GM11168 (cell line): ENCODE measurements around the gene RNF20.
"Not testable (repeated sequence)": the region's sequence is repeated elsewhere in the genome, so short reads cannot be mapped to it uniquely, and the experiment has no call there.

Experiments
- in situ Hi-C: fragments of 300-500 bp; cut with MboI; formaldehyde crosslinking; loops from one replicate; pipeline ENCODE4 v1.12.0; 2022; ENCODE audit warnings: low sequenced_read_pairs; ENCODE audit not compliant: unreplicated experiment

RNF20 gene

GRCh38 chr9:101528015-101528414, 5.6 kb upstream of the RNF20 start:
- in situ Hi-C loops = no loop called here

- in situ Hi-C loops = loop anchor here (5.0 kb wide), 1 partner anchor 78 kb away; no protein-coding TSS in a partner anchor
Observed at GRCh38 chr9:101530076-101530711, 3.5 kb upstream of the RNF20 start.

GRCh38 chr9:101536351-101536750, 2.7 kb downstream of the RNF20 start:
- in situ Hi-C loops = no loop called here

GRCh38 chr9:101536938-101537337, 3.3 kb downstream of the RNF20 start:
- in situ Hi-C loops = no loop called here

GRCh38 chr9:101540069-101540468, 6.4 kb downstream of the RNF20 start:
- in situ Hi-C loops = no loop called here

GRCh38 chr9:101543098-101543735, 9.6 kb downstream of the RNF20 start:
- in situ Hi-C loops = no loop called here

GRCh38 chr9:101549472-101550098, 15.9 kb downstream of the RNF20 start:
- in situ Hi-C loops = not testable (repeated sequence)

GRCh38 chr9:101561740-101562139, 28.1 kb downstream of the RNF20 start:
- in situ Hi-C loops = no loop called here

- in situ Hi-C loops = no loop called here
Observed at GRCh38 chr9:101562966-101563365, 29.3 kb downstream of the RNF20 start.

GRCh38 chr9:101564252-101564651, 30.6 kb downstream of the RNF20 start:
- in situ Hi-C loops = no loop called here

GRCh38 chr9:101566904-101567724, 33.5 kb downstream of the RNF20 start:
- in situ Hi-C loops = no loop called here

- in situ Hi-C loops = no loop called here
Observed at GRCh38 chr9:101567725-101568350, 34.2 kb downstream of the RNF20 start.

GRCh38 chr9:101569741-101570501, 36.3 kb downstream of the RNF20 start:
- in situ Hi-C loops = no loop called here

GRCh38 chr9:101571114-101571513, 37.5 kb downstream of the RNF20 start:
- in situ Hi-C loops = no loop called here

- in situ Hi-C loops = no loop called here
Observed at GRCh38 chr9:101572316-101572715, 38.7 kb downstream of the RNF20 start.

GRCh38 chr9:101574731-101575333, 41.2 kb downstream of the RNF20 start:
- in situ Hi-C loops = no loop called here

- in situ Hi-C loops = no loop called here
Observed at GRCh38 chr9:101578378-101578777, 44.7 kb downstream of the RNF20 start.

- in situ Hi-C loops = no loop called here
Observed at GRCh38 chr9:101579711-101580545, 46.3 kb downstream of the RNF20 start.
